HepG2 (cell line): ENCODE results near the gene CEBPB. TPM values are rescaled to one million over a fixed set of nuclear protein-coding genes. Genes with fewer than 3 reads are reported as not detected.

Experiments used
- ASH2L ChIP-seq: fragments of 300-600, 200-600 bp; sonication (generic); IDR thresholded peaks from 2 replicates; pipeline ENCODE4 v1.7.0; 2017; ENCODE audit warnings: low read depth, mild to moderate bottlenecking, moderate library complexity, mixed read lengths, low read length; ENCODE audit not compliant: insufficient read length
- ATF7-NPFF ChIP-seq: sonication (generic); formaldehyde crosslinking; IDR thresholded peaks from 2 replicates; pipeline ENCODE4 v1.8.1; 2023; ENCODE audit warnings: mild to moderate bottlenecking, low read depth, missing genetic modification reagents, moderate library complexity
- ATM ChIP-seq: fragments of 450-650 bp; IDR thresholded peaks from 2 replicates; pipeline ENCODE4 v1.7.1; 2017; ENCODE audit warnings: mild to moderate bottlenecking, borderline replicate concordance
- CHD2 ChIP-seq: IDR thresholded peaks from 2 replicates; pipeline ENCODE4 v1.6.1; 2011; ENCODE audit warnings: low read depth, low read length, improper control_type of control experiment
- FLYWCH1 ChIP-seq: sonication (generic); formaldehyde crosslinking; IDR thresholded peaks from 2 replicates; pipeline ENCODE4 v1.8.1; 2023; ENCODE audit warnings: mild to moderate bottlenecking, missing genetic modification reagents
- FOXM1 ChIP-seq: sonication (generic); formaldehyde crosslinking; IDR thresholded peaks from 2 replicates; pipeline ENCODE4 v1.5.0; 2020; ENCODE audit warnings: missing genetic modification reagents
- GABPA ChIP-seq, 2 experiments: IDR thresholded peaks; 2 replicates each; pipeline ENCODE4 v1.6.1; 2011 to 2016; ENCODE audit warnings: low read depth in 2 of 2, low read length in 1 of 2, missing biosample characterization in 1 of 2, missing genetic modification characterization in 1 of 2
- MED8 ChIP-seq: sonication (generic); formaldehyde crosslinking; IDR thresholded peaks from 2 replicates; pipeline ENCODE4 v1.8.1; 2023; ENCODE audit warnings: mild to moderate bottlenecking, missing genetic modification reagents; ENCODE audit not compliant: insufficient replicate concordance
- MYC ChIP-seq: sonication (generic); formaldehyde crosslinking; IDR thresholded peaks from 2 replicates; pipeline ENCODE4 v1.9.0; 2021; ENCODE audit warnings: missing genetic modification reagents, borderline replicate concordance
- NCOA5 ChIP-seq: sonication (generic); formaldehyde crosslinking; IDR thresholded peaks from 2 replicates; pipeline ENCODE4 v1.4.0; 2020; ENCODE audit warnings: missing genetic modification reagents
- NFIC ChIP-seq: IDR thresholded peaks from 2 replicates; pipeline ENCODE4 v1.6.1; 2012; ENCODE audit warnings: mild to moderate bottlenecking, low read length, inconsistent platforms
- RARA ChIP-seq: IDR thresholded peaks from 2 replicates; pipeline ENCODE4 v1.6.1; 2016; ENCODE audit warnings: missing genetic modification reagents, missing compliant biosample characterization
- RFX3 ChIP-seq: IDR thresholded peaks from 2 replicates; pipeline ENCODE4 v1.6.1; 2016; ENCODE audit warnings: missing biosample characterization, missing genetic modification reagents
- RFXAP ChIP-seq: sonication (generic); formaldehyde crosslinking; IDR thresholded peaks from 2 replicates; pipeline ENCODE4 v1.4.0; 2020; ENCODE audit warnings: missing genetic modification reagents, borderline replicate concordance
- SMC3 ChIP-seq: IDR thresholded peaks from 2 replicates; pipeline ENCODE4 v1.6.1; 2011; ENCODE audit warnings: low read length, improper control_type of control experiment
- SP4 ChIP-seq: sonication (generic); formaldehyde crosslinking; IDR thresholded peaks from 2 replicates; pipeline ENCODE4 v1.8.1; 2023; ENCODE audit warnings: mild to moderate bottlenecking, missing genetic modification reagents
- ZBTB7A ChIP-seq: sonication (generic); formaldehyde crosslinking; IDR thresholded peaks from 2 replicates; pipeline ENCODE4 v1.8.0; 2022; ENCODE audit warnings: mild to moderate bottlenecking, missing genetic modification reagents
- ZFP36 ChIP-seq: fragments of 150-350 bp; IDR thresholded peaks from 2 replicates; pipeline ENCODE4 v1.6.1; 2018; ENCODE audit warnings: borderline replicate concordance, low read length, low read depth; ENCODE audit not compliant: partially characterized antibody
- ZNF225 ChIP-seq: sonication (generic); formaldehyde crosslinking; IDR thresholded peaks from 2 replicates; pipeline ENCODE4 v1.4.0; 2020; ENCODE audit warnings: mild to moderate bottlenecking, missing genetic modification reagents
- ZNF232 ChIP-seq: sonication (generic); formaldehyde crosslinking; IDR thresholded peaks from 2 replicates; pipeline ENCODE4 v1.4.0; 2020; ENCODE audit warnings: missing genetic modification reagents, borderline replicate concordance
- ZNF691 ChIP-seq: sonication (generic); formaldehyde crosslinking; IDR thresholded peaks from 2 replicates; pipeline ENCODE4 v1.4.0; 2020; ENCODE audit warnings: missing genetic modification reagents, low read depth, mild to moderate bottlenecking, borderline replicate concordance
- ZNF790 ChIP-seq: sonication (generic); formaldehyde crosslinking; IDR thresholded peaks from 2 replicates; pipeline ENCODE4 v1.8.0; 2022; ENCODE audit warnings: missing genetic modification reagents, mild to moderate bottlenecking, borderline replicate concordance
- ZNF839 ChIP-seq: sonication (generic); formaldehyde crosslinking; IDR thresholded peaks from 2 replicates; pipeline ENCODE4 v1.4.0; 2020; ENCODE audit warnings: missing genetic modification reagents, mild to moderate bottlenecking, borderline replicate concordance
- polyA plus RNA-seq, 8 experiments: library from polyadenylated mRNA; depleted of rRNA in 3 of 8; stranded (reverse) in 7 of 8; unstranded in 1 of 8; fragments of >200 nt; fragmentation: Illumina TruSeq in 4 of 8; extraction: Trizol in 4 of 8; gene quantifications; 2 replicates each; pipeline versions ENCODE4 v1.2.1 to v1.2.3, GENCODE V29; 2011 to 2016; ENCODE audit warnings: low read depth in 4 of 8, missing spikeins in 1 of 8, mixed read lengths in 1 of 8; ENCODE audit not compliant: insufficient read depth in 1 of 8
- total RNA-seq, 5 experiments: library from RNA; depleted of rRNA; stranded (reverse); fragments of >200 nt; fragmentation: Illumina TruSeq; extraction: Trizol; gene quantifications; 2 replicates each; pipeline ENCODE4 v1.2.3, GENCODE V29; 2016; ENCODE audit warnings: low read depth in 1 of 5
- TF ChIP-seq, protein P1 (sequence below): sonication (generic); formaldehyde crosslinking; IDR thresholded peaks from 2 replicates; pipeline ENCODE4 v1.8.1; 2023; ENCODE audit warnings: mild to moderate bottlenecking, missing genetic modification reagents, borderline replicate concordance
- TF ChIP-seq, protein P2 (sequence below): sonication (generic); formaldehyde crosslinking; IDR thresholded peaks from 2 replicates; pipeline ENCODE4 v1.8.1; 2023; ENCODE audit warnings: mild to moderate bottlenecking, missing genetic modification reagents
- TF ChIP-seq, protein P3 (sequence below): IDR thresholded peaks from 2 replicates; pipeline ENCODE4 v1.6.1; 2016; ENCODE audit warnings: low read depth
- TF ChIP-seq, protein P4 (sequence below): sonication (generic); formaldehyde crosslinking; IDR thresholded peaks from 2 replicates; pipeline ENCODE4 v1.4.0; 2020; ENCODE audit warnings: missing genetic modification reagents

Gene CEBPB
- total and polyA plus RNA-seq, 2 of the 13 experiments (the other 11 are each of a cell fraction or from before 2014, with no cell fraction given), result 18.5 to 28.2 TPM

- TF ChIP-seq ZNF691 (CRISPR knock-in tag) (no peak), NCOA5 (CRISPR knock-in tag) (no peak), SMC3 (no peak), FOXM1 (CRISPR knock-in tag) (no peak), FLYWCH1 (CRISPR knock-in tag) (no peak), MED8 (CRISPR knock-in tag) (no peak), ATF7-NPFF (no peak), ASH2L (no peak), SP4 (CRISPR knock-in tag) (no peak), NFIC (no peak), ZNF839 (CRISPR knock-in tag) (peak; percentile 72; the same call in 1 of the 2 replicates), GABPA (IDR thresholded peaks at IDR 0.05; ENCODE audit: low read depth, low read length) (no peak), GABPA (CRISPR knock-in tag; IDR thresholded peaks at IDR 0.05; ENCODE audit: low read depth) (no peak), CHD2 (no peak), ZNF232 (CRISPR knock-in tag) (no peak), ZFP36 (no peak), RFXAP (CRISPR knock-in tag) (no peak), ZNF790 (CRISPR knock-in tag) (peak; percentile 88), ATM (no peak), RARA (CRISPR knock-in tag) (no peak), ZBTB7A (CRISPR knock-in tag) (0 out of 2 replicates have a peak, but pooled peaks have one; percentile 69), RFX3 (CRISPR knock-in tag) (no peak), MYC (CRISPR knock-in tag) (no peak), ZNF225 (0 out of 2 replicates have a peak, but pooled peaks have one; percentile 40)
- TF ChIP-seq, protein P1, sequence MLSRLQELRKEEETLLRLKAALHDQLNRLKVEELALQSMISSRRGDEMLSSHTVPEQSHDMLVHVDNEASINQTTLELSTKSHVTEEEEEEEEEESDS (CRISPR knock-in tag), result no peak
- TF ChIP-seq, protein P2, sequence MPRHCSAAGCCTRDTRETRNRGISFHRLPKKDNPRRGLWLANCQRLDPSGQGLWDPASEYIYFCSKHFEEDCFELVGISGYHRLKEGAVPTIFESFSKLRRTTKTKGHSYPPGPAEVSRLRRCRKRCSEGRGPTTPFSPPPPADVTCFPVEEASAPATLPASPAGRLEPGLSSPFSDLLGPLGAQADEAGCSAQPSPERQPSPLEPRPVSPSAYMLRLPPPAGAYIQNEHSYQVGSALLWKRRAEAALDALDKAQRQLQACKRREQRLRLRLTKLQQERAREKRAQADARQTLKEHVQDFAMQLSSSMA (CRISPR knock-in tag), result peak; percentile 41; the same call in 1 of the 2 replicates
- TF ChIP-seq, protein P3, sequence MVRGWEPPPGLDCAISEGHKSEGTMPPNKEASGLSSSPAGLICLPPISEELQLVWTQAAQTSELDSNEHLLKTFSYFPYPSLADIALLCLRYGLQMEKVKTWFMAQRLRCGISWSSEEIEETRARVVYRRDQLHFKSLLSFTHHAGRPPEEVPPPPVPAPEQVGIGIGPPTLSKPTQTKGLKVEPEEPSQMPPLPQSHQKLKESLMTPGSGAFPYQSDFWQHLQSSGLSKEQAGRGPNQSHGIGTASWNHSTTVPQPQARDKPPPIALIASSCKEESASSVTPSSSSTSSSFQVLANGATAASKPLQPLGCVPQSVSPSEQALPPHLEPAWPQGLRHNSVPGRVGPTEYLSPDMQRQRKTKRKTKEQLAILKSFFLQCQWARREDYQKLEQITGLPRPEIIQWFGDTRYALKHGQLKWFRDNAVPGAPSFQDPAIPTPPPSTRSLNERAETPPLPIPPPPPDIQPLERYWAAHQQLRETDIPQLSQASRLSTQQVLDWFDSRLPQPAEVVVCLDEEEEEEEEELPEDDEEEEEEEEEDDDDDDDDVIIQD, result no peak
- TF ChIP-seq, protein P4, sequence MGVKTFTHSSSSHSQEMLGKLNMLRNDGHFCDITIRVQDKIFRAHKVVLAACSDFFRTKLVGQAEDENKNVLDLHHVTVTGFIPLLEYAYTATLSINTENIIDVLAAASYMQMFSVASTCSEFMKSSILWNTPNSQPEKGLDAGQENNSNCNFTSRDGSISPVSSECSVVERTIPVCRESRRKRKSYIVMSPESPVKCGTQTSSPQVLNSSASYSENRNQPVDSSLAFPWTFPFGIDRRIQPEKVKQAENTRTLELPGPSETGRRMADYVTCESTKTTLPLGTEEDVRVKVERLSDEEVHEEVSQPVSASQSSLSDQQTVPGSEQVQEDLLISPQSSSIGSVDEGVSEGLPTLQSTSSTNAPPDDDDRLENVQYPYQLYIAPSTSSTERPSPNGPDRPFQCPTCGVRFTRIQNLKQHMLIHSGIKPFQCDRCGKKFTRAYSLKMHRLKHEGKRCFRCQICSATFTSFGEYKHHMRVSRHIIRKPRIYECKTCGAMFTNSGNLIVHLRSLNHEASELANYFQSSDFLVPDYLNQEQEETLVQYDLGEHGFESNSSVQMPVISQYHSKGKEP, result no peak
These were observed 2.7 kb downstream of the CEBPB start (continued) for GRCh38 chr20:50193199-50193835.
